Kidney epithelial cell (primary cell): ENCODE results near the gene FLCN. TPM values are rescaled to one million over a fixed set of nuclear protein-coding genes. Genes with fewer than 3 reads are reported as not detected.

Experiments used
- DNase-seq: peaks from one replicate; pipeline ENCODE4 v3.0.0-alpha.2; 2010; ENCODE audit warnings: low read depth
- H3K27me3 ChIP-seq: 2 replicates; pipeline ENCODE4 v1.6.0; 2011; ENCODE audit warnings: low read length; ENCODE audit not compliant: control insufficient read depth, insufficient read depth
- H3K36me3 ChIP-seq: 2 replicates; pipeline ENCODE4 v1.5.1; 2011; ENCODE audit warnings: low read length; ENCODE audit not compliant: control insufficient read depth, insufficient read depth
- H3K4me3 ChIP-seq: 2 replicates; pipeline ENCODE4 v1.5.1; 2011; ENCODE audit warnings: low read depth, mild to moderate bottlenecking, control low read depth, low read length
- CTCF ChIP-seq: IDR thresholded peaks from 2 replicates; pipeline ENCODE4 v1.5.1; 2011; ENCODE audit warnings: mild to moderate bottlenecking, moderate library complexity, low read length, control low read depth, inconsistent platforms; ENCODE audit not compliant: insufficient read depth, poor library complexity, severe bottlenecking
- total RNA-seq: library from RNA; depleted of rRNA; stranded (reverse); fragments of >200 nt; gene quantifications from 2 replicates; pipeline ENCODE4 v1.2.3, GENCODE V29; 2015

Gene FLCN
- total RNA-seq, 1 donor from 2014 or later = 61.0 TPM

- TF ChIP-seq CTCF = no peak
- no peak for DNase-seq
- H3K36me3 ChIP-seq = peaks cover 7% of the 10 kb centered on the region
- H3K4me3 ChIP-seq = no peak overlapping the region
- H3K27me3 ChIP-seq = no peaks in the 10 kb centered on the region
Measured at GRCh38 chr17:17217995-17218394, 19.0 kb downstream of the FLCN start.

DNA sequence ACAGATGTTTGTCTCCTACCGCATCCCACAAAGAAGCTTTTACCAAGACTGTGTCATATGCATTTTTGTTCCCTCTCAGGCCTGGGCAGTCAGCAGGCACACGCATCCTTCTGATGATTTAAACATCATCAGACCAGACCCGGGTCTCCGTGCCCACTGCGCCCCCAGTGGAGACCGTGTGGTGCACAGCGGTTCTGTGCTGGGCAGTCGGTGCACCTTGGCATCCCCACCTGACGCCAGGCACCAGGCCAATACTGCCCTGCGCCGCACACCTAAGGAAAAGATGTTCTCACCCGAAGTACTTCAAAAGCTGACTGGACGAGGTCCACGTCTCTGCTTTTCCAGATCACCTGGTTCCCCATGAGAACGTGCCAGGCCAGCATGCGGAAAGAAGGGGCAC lies 20.2 kb downstream of the FLCN start:
- H3K36me3 ChIP-seq = peaks cover 7% of the 10 kb centered on the region

GRCh38 chr17:17216236-17216635 lies 20.7 kb downstream of the FLCN start:
- H3K36me3 ChIP-seq = peaks cover 7% of the 10 kb centered on the region
- TF ChIP-seq CTCF = no peak
- no peaks in the 10 kb centered on the region for H3K27me3 ChIP-seq
- no peak overlapping the region for H3K4me3 ChIP-seq
- DNase-seq = no peak

More for the DNA sequence above, 20.2 kb downstream of the FLCN start:
- H3K27me3 ChIP-seq = no peaks in the 10 kb centered on the region
- TF ChIP-seq CTCF = no peak
- DNase-seq = no peak
- no peak overlapping the region for H3K4me3 ChIP-seq

DNA sequence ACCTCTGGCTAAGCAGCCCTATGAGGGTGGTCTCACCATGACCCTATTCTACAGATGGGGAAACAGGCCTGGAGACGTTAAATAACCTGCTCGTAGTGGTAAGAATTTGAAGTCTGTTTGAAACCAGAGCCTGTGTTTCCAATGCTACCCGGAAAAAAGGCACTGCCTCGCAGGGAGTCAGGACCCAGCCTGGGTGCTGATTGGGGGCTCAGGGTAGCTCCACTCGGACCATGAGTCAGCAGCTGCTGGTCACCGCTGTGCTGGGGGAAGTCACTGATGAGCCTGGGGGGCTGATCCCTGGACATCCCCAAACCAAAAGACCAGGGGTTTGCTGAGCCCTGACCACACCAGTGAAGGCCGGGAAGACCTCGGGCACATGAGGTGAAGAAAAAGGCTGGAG lies 21.4 kb downstream of the FLCN start:
- peaks cover 7% of the 10 kb centered on the region for H3K36me3 ChIP-seq
- TF ChIP-seq CTCF = no peak
- DNase-seq = no peak
- H3K27me3 ChIP-seq = no peaks in the 10 kb centered on the region
- H3K4me3 ChIP-seq = no peak overlapping the region

DNA sequence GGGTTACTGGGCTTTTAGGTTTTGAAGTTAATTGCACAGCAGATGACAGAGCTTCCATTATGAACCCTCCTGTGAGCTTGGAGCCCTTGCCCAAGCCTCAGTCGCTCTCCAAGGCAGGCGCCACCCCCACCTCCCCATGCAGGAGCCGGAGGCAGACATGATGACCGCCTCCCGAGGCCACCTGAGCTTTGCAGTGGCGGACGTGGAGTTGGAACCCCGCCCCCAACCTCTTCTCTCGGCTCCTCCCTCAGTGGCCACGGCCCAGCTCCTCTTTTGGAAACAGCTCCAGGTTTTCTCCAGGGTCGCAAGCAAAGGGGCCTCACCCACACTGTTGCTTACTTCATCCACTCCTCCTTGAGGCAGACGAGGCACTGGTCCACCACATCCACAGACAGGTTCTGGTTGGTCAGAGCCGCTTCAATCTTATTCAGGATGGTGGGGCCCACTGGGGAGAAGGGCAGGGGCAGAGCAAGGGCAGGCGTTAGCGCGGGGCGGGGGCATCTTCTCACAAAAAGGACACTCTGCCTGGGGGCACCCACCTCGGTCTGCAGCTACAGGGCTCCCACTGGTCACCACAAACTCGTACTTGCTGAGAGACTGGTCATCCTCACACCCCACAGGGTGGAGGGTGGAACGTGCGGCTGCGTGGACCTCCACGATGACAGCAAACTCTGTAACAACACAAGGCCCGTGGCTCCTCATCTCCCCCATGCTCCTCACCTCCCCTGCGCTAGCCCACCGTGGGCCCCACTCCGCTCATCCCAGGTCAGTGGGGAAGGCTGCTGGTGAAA lies 22.1 kb downstream of the FLCN start:
- no peak for TF ChIP-seq CTCF
- peaks cover 6% of the 10 kb centered on the region for H3K36me3 ChIP-seq

DNA sequence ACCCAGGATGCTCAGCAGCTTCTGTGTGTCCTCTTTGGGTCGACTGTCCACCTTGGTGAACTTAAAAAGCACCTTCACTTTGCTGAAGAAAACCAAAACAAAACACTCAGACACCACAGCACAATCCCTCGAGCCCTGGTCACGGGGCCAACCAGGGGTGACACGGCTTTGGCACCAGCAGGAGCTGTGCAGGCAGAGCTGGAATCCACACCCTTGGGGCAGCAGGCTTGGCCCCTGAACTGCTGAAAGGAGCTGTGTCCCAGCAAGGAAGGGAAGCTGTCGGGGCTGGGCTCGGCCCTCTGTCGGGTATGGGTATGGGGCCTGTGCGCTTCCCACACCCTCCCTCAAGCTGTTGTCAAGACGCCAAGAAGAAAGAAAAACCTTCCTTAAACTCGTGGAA lies 23.2 kb downstream of the FLCN start:
- H3K36me3 ChIP-seq = peaks cover 6% of the 10 kb centered on the region
- TF ChIP-seq CTCF = no peak
- no peak overlapping the region for H3K4me3 ChIP-seq

More for the DNA sequence above, 22.1 kb downstream of the FLCN start:
- no peak overlapping the region for H3K4me3 ChIP-seq
- H3K27me3 ChIP-seq = no peaks in the 10 kb centered on the region
- DNase-seq = no peak

More for the DNA sequence above, 23.2 kb downstream of the FLCN start:
- DNase-seq = no peak
- H3K27me3 ChIP-seq = no peaks in the 10 kb centered on the region
